Mesenchymal stem cell (in vitro differentiated cells and primary cell): ENCODE results near the gene ADAM23.
A peak's percentile ranks its signal among the peaks of the same experiment; 100 is the strongest.

Experiments
- DNase-seq: peaks from one replicate; pipeline ENCODE4 v3.0.0-alpha.2; 2013
- H2AFZ ChIP-seq: one replicate; pipeline ENCODE4 v1.6.1; 2013; ENCODE audit warnings: low read depth, mild to moderate bottlenecking, control low read depth, inconsistent platforms, low read length, moderate library complexity
- H2AK5ac ChIP-seq: 2 replicates; pipeline ENCODE4 v1.6.1; 2013; ENCODE audit warnings: low read length, moderate library complexity, mild to moderate bottlenecking, inconsistent platforms; ENCODE audit not compliant: severe bottlenecking
- H2BK120ac ChIP-seq: one replicate; pipeline ENCODE4 v1.6.1; 2013; ENCODE audit warnings: low read depth, mild to moderate bottlenecking, inconsistent platforms, low read length, moderate library complexity
- H2BK12ac ChIP-seq, 2 experiments: one replicate each; pipeline ENCODE4 v1.6.1; 2013; ENCODE audit warnings: inconsistent platforms in 2 of 2, low read length in 2 of 2, mild to moderate bottlenecking in 2 of 2, moderate library complexity in 2 of 2, control low read depth in 1 of 2
- H2BK15ac ChIP-seq: one replicate; pipeline ENCODE4 v1.6.1; 2013; ENCODE audit warnings: mild to moderate bottlenecking, low read depth, inconsistent platforms; ENCODE audit not compliant: poor library complexity, severe bottlenecking
- H2BK5ac ChIP-seq: 2 replicates; pipeline ENCODE4 v1.6.1; 2013; ENCODE audit warnings: low read depth, mild to moderate bottlenecking, low read length, control low read depth, inconsistent platforms; ENCODE audit not compliant: poor library complexity, severe bottlenecking
- H3K14ac ChIP-seq, 2 experiments: one replicate each; pipeline ENCODE4 v1.6.1; 2013; ENCODE audit warnings: inconsistent platforms in 2 of 2, low read length in 2 of 2, control low read depth in 1 of 2, mild to moderate bottlenecking in 1 of 2, moderate library complexity in 1 of 2
- H3K18ac ChIP-seq, 2 experiments: one replicate each; pipeline ENCODE4 v1.6.1; 2013; ENCODE audit warnings: inconsistent platforms in 2 of 2, low read length in 2 of 2, control low read depth in 1 of 2, low read depth in 1 of 2, mild to moderate bottlenecking in 1 of 2
- H3K23ac ChIP-seq, 2 experiments: one replicate each; pipeline ENCODE4 v1.6.1; 2013; ENCODE audit warnings: inconsistent platforms in 2 of 2, low read length in 2 of 2, mild to moderate bottlenecking in 2 of 2, moderate library complexity in 2 of 2, control low read depth in 1 of 2
- H3K27ac ChIP-seq: 2 replicates; pipeline ENCODE4 v1.5.1; 2013; ENCODE audit warnings: mild to moderate bottlenecking, moderate library complexity, low read length, control low read depth, inconsistent platforms; ENCODE audit not compliant: poor library complexity, severe bottlenecking
- H3K27me3 ChIP-seq, 2 experiments: 2 replicates each; pipeline versions ENCODE4 v1.6.1 to v1.7.0; 2013; ENCODE audit warnings: low read length in 2 of 2, mild to moderate bottlenecking in 2 of 2, moderate library complexity in 2 of 2, control low read depth in 1 of 2, inconsistent platforms in 1 of 2; ENCODE audit not compliant: control insufficient read depth in 1 of 2, insufficient read depth in 1 of 2
- H3K36me3 ChIP-seq, 2 experiments: 2 replicates each; pipeline versions ENCODE4 v1.6.1 to v1.7.0; 2013; ENCODE audit warnings: low read length in 2 of 2, control low read depth in 1 of 2, inconsistent platforms in 1 of 2, low read depth in 1 of 2, mild to moderate bottlenecking in 1 of 2; ENCODE audit not compliant: insufficient read depth in 2 of 2, control insufficient read depth in 1 of 2
- H3K4ac ChIP-seq, 2 experiments: one replicate each; pipeline ENCODE4 v1.6.1; 2013; ENCODE audit warnings: inconsistent platforms in 2 of 2, low read length in 2 of 2, mild to moderate bottlenecking in 2 of 2, moderate library complexity in 2 of 2, control low read depth in 1 of 2, low read depth in 1 of 2
- H3K4me1 ChIP-seq: 2 replicates; pipeline ENCODE4 v1.6.1; 2013; ENCODE audit warnings: low read depth, low read length, control low read depth; ENCODE audit not compliant: control insufficient read depth, insufficient read depth
- H3K4me2 ChIP-seq: 2 replicates; pipeline ENCODE4 v1.6.1; 2013; ENCODE audit warnings: low read length, mild to moderate bottlenecking, inconsistent platforms; ENCODE audit not compliant: poor library complexity, severe bottlenecking
- H3K4me3 ChIP-seq, 2 experiments: 2 replicates each; pipeline versions ENCODE4 v1.5.1 to v1.7.0; 2013; ENCODE audit warnings: low read length in 2 of 2, mild to moderate bottlenecking in 2 of 2, control low read depth in 1 of 2, low read depth in 1 of 2; ENCODE audit not compliant: insufficient read depth in 1 of 2
- H3K79me1 ChIP-seq: replicated peaks from 2 replicates; pipeline ENCODE4 v1.6.1; 2013; ENCODE audit warnings: mild to moderate bottlenecking, control low read depth, low read length, inconsistent platforms; ENCODE audit not compliant: poor library complexity, severe bottlenecking
- H3K9ac ChIP-seq: 2 replicates; pipeline ENCODE4 v1.7.0; 2013; ENCODE audit warnings: mild to moderate bottlenecking, low read length, moderate library complexity
- H3K9me3 ChIP-seq: 2 replicates; pipeline ENCODE4 v1.7.0; 2013; ENCODE audit warnings: mild to moderate bottlenecking, low read length; ENCODE audit not compliant: control insufficient read depth
- H4K8ac ChIP-seq: one replicate; pipeline ENCODE4 v1.6.1; 2013; ENCODE audit warnings: inconsistent platforms, mild to moderate bottlenecking, low read length, moderate library complexity
- H4K91ac ChIP-seq: one replicate; pipeline ENCODE4 v1.6.1; 2013; ENCODE audit warnings: mild to moderate bottlenecking, low read length, inconsistent platforms
- WGBS: methylation state at CpG from one replicate; pipeline ENCODE4 v1.1.7; 2013; ENCODE audit warnings: mixed read lengths; 5-methylcytosine and 5-hydroxymethylcytosine counted together

Gene ADAM23

DNA sequence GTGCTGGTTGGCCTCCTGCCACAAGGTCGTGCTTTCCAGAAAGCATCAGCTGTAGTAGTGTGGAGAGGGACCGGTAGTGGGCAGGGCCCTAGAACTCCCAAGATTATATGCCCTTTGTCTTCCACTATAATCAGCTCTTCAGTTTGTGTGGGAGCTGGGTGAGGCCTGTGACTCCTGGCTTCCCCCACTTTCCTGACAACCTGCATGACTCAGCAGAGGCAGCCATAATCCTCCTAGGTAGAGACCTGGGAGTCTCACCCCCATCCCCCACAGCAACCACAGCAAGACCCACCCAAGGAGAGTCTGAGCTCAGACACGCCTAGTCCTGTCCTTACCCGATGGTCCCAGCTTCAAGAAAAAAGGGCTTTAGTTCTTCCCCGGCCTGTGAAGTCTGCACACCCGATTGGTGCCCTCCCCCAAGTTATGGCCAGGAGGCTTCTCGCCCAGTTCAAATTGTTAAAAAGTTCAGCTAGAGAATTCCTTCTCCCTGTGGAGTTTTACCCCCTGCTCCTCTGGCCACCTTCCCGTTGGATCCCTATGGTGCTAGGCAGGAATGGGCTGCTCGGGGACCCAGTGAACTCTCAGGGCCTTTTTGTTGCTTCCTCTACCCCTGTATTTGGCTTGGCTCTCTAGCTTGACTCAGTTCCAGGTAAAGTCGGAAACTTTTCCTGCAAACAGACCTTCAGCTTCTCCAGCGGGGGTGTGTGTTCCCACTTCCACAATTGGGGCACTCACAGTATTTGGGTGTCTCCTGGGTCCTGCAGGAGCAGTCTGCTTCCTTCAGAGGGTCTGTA, 141.2 kb downstream of the ADAM23 start:
- H3K27me3 ChIP-seq = no peaks in the 10 kb centered on the region
- H3K4me3 ChIP-seq = no peak overlapping the region
- no peak overlapping the region for H2BK120ac ChIP-seq
- no peak overlapping the region for H2BK15ac ChIP-seq
- no peak overlapping the region for H4K91ac ChIP-seq
- no peak overlapping the region for H2AK5ac ChIP-seq
- H3K27ac ChIP-seq = no peak overlapping the region
- H3K9me3 ChIP-seq = no peaks in the 10 kb centered on the region
- no peak overlapping the region for H3K9ac ChIP-seq
- no peak overlapping the region for H2BK5ac ChIP-seq
- H3K4me2 ChIP-seq = no peak overlapping the region
- no peaks in the 10 kb centered on the region for H3K4me1 ChIP-seq
- no peak overlapping the region for H2BK12ac ChIP-seq
- H3K79me1 ChIP-seq = no peaks in the 10 kb centered on the region
- WGBS = 92% methylated on average over 10 of the region's 11 CpGs
- H3K14ac ChIP-seq = no peak overlapping the region
- no peak overlapping the region for H3K23ac ChIP-seq
- H3K36me3 ChIP-seq = no peaks in the 10 kb centered on the region
- no peak overlapping the region for H2AFZ ChIP-seq
- DNase-seq = no peak
- H4K8ac ChIP-seq = no peak overlapping the region
- H3K18ac ChIP-seq = no peak overlapping the region
- no peak overlapping the region for H3K4ac ChIP-seq

DNA sequence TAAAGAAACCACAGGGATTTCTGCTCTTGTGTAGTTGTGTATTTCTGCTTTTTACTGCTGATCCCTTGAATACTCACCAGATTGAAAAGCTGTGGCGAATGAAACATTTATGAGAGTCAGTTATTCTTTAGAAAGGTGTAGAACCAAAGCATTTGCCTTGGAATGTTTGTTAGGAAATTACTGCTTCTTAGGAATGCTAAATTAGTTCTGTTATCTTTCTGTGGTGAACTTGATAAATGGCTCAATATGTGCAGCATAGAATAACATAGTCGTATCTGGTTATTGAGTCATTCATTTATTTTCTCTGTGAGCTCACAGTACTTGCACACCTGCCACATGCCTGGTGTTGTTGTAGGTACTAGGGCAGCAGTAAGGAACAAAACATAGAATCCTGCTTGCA, 142.0 kb downstream of the ADAM23 start:
- H3K79me1 ChIP-seq = no peaks in the 10 kb centered on the region
- no peak overlapping the region for H2BK5ac ChIP-seq
- no peak overlapping the region for H2BK15ac ChIP-seq
- no peak overlapping the region for H3K4me3 ChIP-seq
- H3K23ac ChIP-seq = no peak overlapping the region
- H3K9ac ChIP-seq = no peak overlapping the region
- H3K4me1 ChIP-seq = no peaks in the 10 kb centered on the region
- no peak overlapping the region for H3K14ac ChIP-seq
- no peaks in the 10 kb centered on the region for H3K36me3 ChIP-seq
- H3K4ac ChIP-seq = no peak overlapping the region
- no peak overlapping the region for H4K91ac ChIP-seq
- peak; percentile 16 for DNase-seq
- H3K18ac ChIP-seq = no peak overlapping the region
- H3K27ac ChIP-seq = no peak overlapping the region
- no peaks in the 10 kb centered on the region for H3K9me3 ChIP-seq
- H3K4me2 ChIP-seq = no peak overlapping the region
- no peak overlapping the region for H2AFZ ChIP-seq
- H2BK120ac ChIP-seq = no peak overlapping the region
- H3K27me3 ChIP-seq = no peaks in the 10 kb centered on the region
- WGBS = 60% methylated on average over 2 of the region's 2 CpGs
- H2AK5ac ChIP-seq = no peak overlapping the region
- no peak overlapping the region for H4K8ac ChIP-seq
- no peak overlapping the region for H2BK12ac ChIP-seq

DNA sequence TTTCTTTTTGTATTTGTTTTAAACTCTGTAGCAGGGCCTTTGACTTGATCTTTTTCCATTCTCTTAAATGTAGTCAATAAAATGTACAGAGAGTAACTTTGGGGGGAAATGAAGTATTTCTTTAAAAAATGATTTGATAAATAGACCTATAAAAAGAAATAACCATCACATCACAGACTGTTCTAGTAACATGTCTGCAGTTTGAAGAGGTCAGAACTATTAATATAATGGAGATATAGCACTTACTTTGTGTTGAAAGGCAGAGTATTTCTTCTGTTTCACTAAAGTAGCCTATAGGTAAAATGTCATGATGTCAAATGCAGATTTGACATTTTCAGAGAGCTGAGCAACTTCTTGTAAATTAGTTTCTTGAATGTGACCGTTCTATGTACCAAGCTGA, 143.3 kb downstream of the ADAM23 start:
- H3K9me3 ChIP-seq = no peaks in the 10 kb centered on the region
- no peak overlapping the region for H2AFZ ChIP-seq
- H2BK15ac ChIP-seq = no peak overlapping the region
- no peak overlapping the region for H3K23ac ChIP-seq
- H3K18ac ChIP-seq = no peak overlapping the region
- no peak overlapping the region for H3K9ac ChIP-seq
- no peak overlapping the region for H4K8ac ChIP-seq
- no peak overlapping the region for H2BK5ac ChIP-seq
- no peak for DNase-seq
- H3K4me3 ChIP-seq = no peak overlapping the region
- no peak overlapping the region for H2BK120ac ChIP-seq
- H2BK12ac ChIP-seq = no peak overlapping the region
- no peaks in the 10 kb centered on the region for H3K4me1 ChIP-seq
- no peak overlapping the region for H2AK5ac ChIP-seq
- no peak overlapping the region for H3K27ac ChIP-seq
- H3K79me1 ChIP-seq = no peaks in the 10 kb centered on the region
- H3K14ac ChIP-seq = no peak overlapping the region
- no peaks in the 10 kb centered on the region for H3K36me3 ChIP-seq
- no CpG with 5 or more reads among the region's 1 CpG for WGBS
- no peak overlapping the region for H3K4me2 ChIP-seq
- H3K4ac ChIP-seq = no peak overlapping the region
- no peaks in the 10 kb centered on the region for H3K27me3 ChIP-seq
- H4K91ac ChIP-seq = no peak overlapping the region

DNA sequence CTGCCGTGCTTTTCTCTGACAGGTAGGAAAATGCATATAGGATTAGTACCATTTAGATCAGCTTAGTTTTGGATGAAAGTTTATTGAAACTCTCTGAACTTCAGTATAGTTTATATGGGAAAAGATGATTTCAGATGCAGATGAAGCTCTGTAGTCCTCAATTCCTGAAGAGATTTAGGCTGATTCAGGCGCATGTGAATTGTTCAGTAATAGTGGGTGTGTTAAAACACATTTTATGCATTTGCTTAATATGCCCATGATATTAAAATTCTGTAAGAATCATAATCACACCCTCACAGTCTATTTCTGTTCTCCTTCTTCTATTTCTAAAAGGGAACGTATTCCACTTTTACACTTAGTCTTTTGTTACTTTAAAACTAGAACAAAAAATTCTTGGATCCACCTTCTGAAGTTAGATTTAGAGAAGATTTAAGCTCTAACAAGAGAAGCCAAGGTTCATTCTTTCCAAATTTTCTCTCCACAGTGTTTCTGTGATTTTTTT, 154.4 kb downstream of the ADAM23 start:
- no peak for DNase-seq
- H2BK12ac ChIP-seq = no peak overlapping the region
- H2BK120ac ChIP-seq = no peak overlapping the region
- H2BK5ac ChIP-seq = no peak overlapping the region
- H2AK5ac ChIP-seq = no peak overlapping the region
- H3K9ac ChIP-seq = no peak overlapping the region
- no peak overlapping the region for H3K14ac ChIP-seq
- no peak overlapping the region for H4K91ac ChIP-seq
- H3K4me1 ChIP-seq = no peaks in the 10 kb centered on the region
- no peaks in the 10 kb centered on the region for H3K27me3 ChIP-seq
- no peak overlapping the region for H2BK15ac ChIP-seq
- H3K4me3 ChIP-seq = no peak overlapping the region
- H3K4ac ChIP-seq = no peak overlapping the region
- H3K23ac ChIP-seq = no peak overlapping the region
- H3K27ac ChIP-seq = no peak overlapping the region
- H3K36me3 ChIP-seq = no peaks in the 10 kb centered on the region
- H3K9me3 ChIP-seq = no peaks in the 10 kb centered on the region
- no peak overlapping the region for H3K4me2 ChIP-seq
- H3K18ac ChIP-seq = no peak overlapping the region
- H4K8ac ChIP-seq = no peak overlapping the region
- H2AFZ ChIP-seq = no peak overlapping the region
- H3K79me1 ChIP-seq = no peaks in the 10 kb centered on the region
- 98% methylated on average over 1 of the region's 3 CpGs for WGBS
